H9 (cell line): ENCODE measurements around the gene IGF2. TPM values are rescaled to one million over a fixed set of nuclear protein-coding genes. Genes with fewer than 3 reads are reported as not detected.
A peak's percentile ranks its signal among the peaks of the same experiment; 100 is the strongest.

Source experiments
- DNase-seq: peaks from one replicate; pipeline ENCODE4 v3.0.0-alpha.2; 2017
- H2AFZ ChIP-seq: one replicate; pipeline ENCODE4 v1.6.1; 2013; ENCODE audit warnings: mild to moderate bottlenecking, low read length, control low read depth, moderate library complexity
- H2AK5ac ChIP-seq: 2 replicates; pipeline ENCODE4 v1.6.1; 2013; ENCODE audit warnings: low read length, control low read depth, mixed read lengths; ENCODE audit not compliant: insufficient read length
- H2BK120ac ChIP-seq: one replicate; pipeline ENCODE4 v1.6.1; 2013; ENCODE audit warnings: low read depth, mild to moderate bottlenecking, low read length, control low read depth, inconsistent platforms; ENCODE audit not compliant: poor library complexity, severe bottlenecking
- H2BK12ac ChIP-seq: 2 replicates; pipeline ENCODE4 v1.6.1; 2013; ENCODE audit warnings: low read length, control low read depth, mixed read lengths, low read depth; ENCODE audit not compliant: insufficient read length
- H2BK15ac ChIP-seq: 2 replicates; pipeline ENCODE4 v1.6.1; 2013; ENCODE audit warnings: low read depth, low read length, control low read depth
- H2BK20ac ChIP-seq: one replicate; pipeline ENCODE4 v1.6.1; 2013; ENCODE audit warnings: low read depth, mild to moderate bottlenecking, low read length, control low read depth, inconsistent platforms; ENCODE audit not compliant: poor library complexity, severe bottlenecking
- H2BK5ac ChIP-seq: 2 replicates; pipeline ENCODE4 v1.6.1; 2013; ENCODE audit warnings: low read length, control low read depth, mixed read lengths; ENCODE audit not compliant: insufficient read length
- H3K14ac ChIP-seq: 2 replicates; pipeline ENCODE4 v1.6.1; 2013; ENCODE audit warnings: low read length, control low read depth; ENCODE audit not compliant: insufficient read depth
- H3K18ac ChIP-seq: 2 replicates; pipeline ENCODE4 v1.6.1; 2013; ENCODE audit warnings: low read depth, mild to moderate bottlenecking, mixed read lengths, low read length, control low read depth; ENCODE audit not compliant: insufficient read length
- H3K23ac ChIP-seq: 2 replicates; pipeline ENCODE4 v1.6.1; 2013; ENCODE audit warnings: low read length, control low read depth, mixed read lengths, low read depth; ENCODE audit not compliant: insufficient read length
- H3K23me2 ChIP-seq: 2 replicates; pipeline ENCODE4 v1.6.1; 2013; ENCODE audit warnings: low read depth, mild to moderate bottlenecking, mixed read lengths, low read length, control low read depth; ENCODE audit not compliant: insufficient read length, poor library complexity, severe bottlenecking
- H3K27ac ChIP-seq: 2 replicates; pipeline ENCODE4 v1.5.1; 2013; ENCODE audit warnings: low read length, control low read depth, mixed read lengths, low read depth; ENCODE audit not compliant: insufficient read length
- H3K27me3 ChIP-seq: 2 replicates; pipeline ENCODE4 v1.6.1; 2013; ENCODE audit warnings: low read length, control low read depth, inconsistent platforms; ENCODE audit not compliant: insufficient read depth
- H3K4ac ChIP-seq: 2 replicates; pipeline ENCODE4 v1.6.1; 2013; ENCODE audit warnings: low read depth, mild to moderate bottlenecking, control low read depth, inconsistent platforms, low read length, moderate library complexity
- H3K4me1 ChIP-seq: 2 replicates; pipeline ENCODE4 v1.6.1; 2013; ENCODE audit warnings: low read length, control low read depth, inconsistent platforms; ENCODE audit not compliant: insufficient read depth
- H3K4me2 ChIP-seq: 2 replicates; pipeline ENCODE4 v1.6.1; 2013; ENCODE audit warnings: low read length, control low read depth, mixed read lengths; ENCODE audit not compliant: insufficient read length, insufficient read depth
- H3K56ac ChIP-seq: 2 replicates; pipeline ENCODE4 v1.6.1; 2013; ENCODE audit warnings: low read depth, mild to moderate bottlenecking, mixed read lengths, low read length, control low read depth; ENCODE audit not compliant: insufficient read length
- H3K79me1 ChIP-seq: 2 replicates; pipeline ENCODE4 v1.6.1; 2013; ENCODE audit warnings: low read depth, mild to moderate bottlenecking, moderate library complexity, low read length, control low read depth, inconsistent platforms; ENCODE audit not compliant: insufficient read depth, poor library complexity, severe bottlenecking
- H3K79me2 ChIP-seq: 2 replicates; pipeline ENCODE4 v1.6.1; 2013; ENCODE audit warnings: low read length, control low read depth, inconsistent platforms; ENCODE audit not compliant: insufficient read depth
- H3K9ac ChIP-seq: 2 replicates; pipeline ENCODE4 v1.6.1; 2013; ENCODE audit warnings: low read length, control low read depth, mixed read lengths; ENCODE audit not compliant: insufficient read length; ENCODE audit errors: extremely low read depth
- H3K9me3 ChIP-seq: one replicate; pipeline ENCODE4 v1.6.1; 2013; ENCODE audit warnings: low read depth, low read length, inconsistent platforms; ENCODE audit not compliant: control insufficient read depth
- H3T11ph ChIP-seq: one replicate; pipeline ENCODE4 v1.6.1; 2013; ENCODE audit warnings: mild to moderate bottlenecking, low read length, control low read depth, inconsistent platforms
- H4K20me1 ChIP-seq: one replicate; pipeline ENCODE4 v1.6.1; 2013; ENCODE audit not compliant: control insufficient read depth, insufficient read length, insufficient read depth
- H4K5ac ChIP-seq: 2 replicates; pipeline ENCODE4 v1.6.1; 2013; ENCODE audit warnings: low read depth, mild to moderate bottlenecking, mixed read lengths, low read length, control low read depth; ENCODE audit not compliant: insufficient read length
- H4K8ac ChIP-seq: replicated peaks from 2 replicates; pipeline ENCODE4 v1.6.1; 2013; ENCODE audit warnings: low read length, control low read depth, mixed read lengths, low read depth; ENCODE audit not compliant: insufficient read length
- H4K91ac ChIP-seq: 2 replicates; pipeline ENCODE4 v1.6.1; 2013; ENCODE audit warnings: low read depth, mild to moderate bottlenecking, moderate library complexity, mixed read lengths, low read length, control low read depth; ENCODE audit not compliant: insufficient read length
- H3K27ac Mint-ChIP-seq, 3 experiments: 2 replicates in 2 of 3; 3 replicates in 1 of 3; pipeline ENCODE4 v1.8.0; 2020 to 2021; ENCODE audit warnings: mixed read lengths in 3 of 3, mild to moderate bottlenecking in 1 of 3, moderate library complexity in 1 of 3
- H3K27me3 Mint-ChIP-seq: 2 replicates; pipeline ENCODE4 v1.8.0; 2021; ENCODE audit warnings: low read depth, mild to moderate bottlenecking, moderate library complexity, mixed read lengths
- H3K36me3 Mint-ChIP-seq, 3 experiments: 2 replicates in 2 of 3; 3 replicates in 1 of 3; pipeline ENCODE4 v1.8.0; 2020 to 2021; ENCODE audit warnings: low read depth in 3 of 3, mixed read lengths in 3 of 3; ENCODE audit not compliant: insufficient read depth in 1 of 3
- H3K4me1 Mint-ChIP-seq, 2 experiments: 2 replicates each; pipeline ENCODE4 v1.8.0; 2020; ENCODE audit warnings: mixed read lengths in 2 of 2
- H3K4me3 Mint-ChIP-seq, 2 experiments: 2 replicates in 1 of 2; 3 replicates in 1 of 2; pipeline ENCODE4 v1.8.0; 2020 to 2021; ENCODE audit warnings: mild to moderate bottlenecking in 2 of 2, mixed read lengths in 2 of 2, moderate library complexity in 1 of 2
- H3K9me3 Mint-ChIP-seq, 2 experiments: 2 replicates in 1 of 2; 3 replicates in 1 of 2; pipeline ENCODE4 v1.8.0; 2020; ENCODE audit warnings: mild to moderate bottlenecking in 2 of 2, mixed read lengths in 2 of 2, moderate library complexity in 1 of 2
- CTCF ChIP-seq: fragments of 200-600 bp; sonication (generic); conservative IDR thresholded peaks from 3 replicates; pipeline ENCODE4 v1.8.0; 2021; ENCODE audit warnings: antibody characterized with exemption, mild to moderate bottlenecking
- whole genome bisulfite sequencing: extraction: QIAGEN DNeasy Blood & Tissue Kit; methylation state at CpG from one replicate; pipeline ENCODE4 v1.1.7; 2013; ENCODE audit warnings: missing lambda C conversion rate, low lambda C conversion rate, mixed read lengths; ENCODE audit not compliant: insufficient read length; ENCODE audit errors: extremely low coverage; 5-methylcytosine and 5-hydroxymethylcytosine counted together
- total RNA-seq: library from RNA; stranded (reverse); gene quantifications from 2 replicates; pipeline ENCODE4 v1.2.1, GENCODE V29; 2021

Gene IGF2
- total RNA-seq, 1 experiment from 2014 or later = 2.8 TPM

- no peak overlapping the region for H3K4ac ChIP-seq
- H4K8ac ChIP-seq = no peak overlapping the region
- DNase-seq = no peak
- no peaks in the 10 kb centered on the region for H3K79me2 ChIP-seq
- no peak overlapping the region for H3K4me2 ChIP-seq
- no peak overlapping the region for H3K56ac ChIP-seq
- whole genome bisulfite sequencing = no CpG with 5 or more reads among the region's 18 CpGs
- H4K20me1 ChIP-seq = no peaks in the 10 kb centered on the region
- no peak overlapping the region for H4K91ac ChIP-seq
- no peak overlapping the region for H2BK12ac ChIP-seq
- H2BK15ac ChIP-seq = no peak overlapping the region; the same call in 1 of the 2 replicates
- no peak for TF ChIP-seq CTCF
- H3K4me1 Mint-ChIP-seq = peaks cover 13 to 25% of the 10 kb centered on the region in 2 experiments
- no peak overlapping the region for H2BK5ac ChIP-seq
- no peak overlapping the region for H3K4me3 Mint-ChIP-seq
- H3K27me3 Mint-ChIP-seq = peaks cover 35% of the 10 kb centered on the region
- no peak overlapping the region for H3T11ph ChIP-seq
- no peak overlapping the region for H2AK5ac ChIP-seq
- H3K27ac ChIP-seq = no peak overlapping the region
- H2AFZ ChIP-seq = no peak overlapping the region
- H3K9ac ChIP-seq = no peak overlapping the region
- H3K27me3 ChIP-seq = no peaks in the 10 kb centered on the region
- H4K5ac ChIP-seq = no peak overlapping the region
- H3K23ac ChIP-seq = no peak overlapping the region
- H3K18ac ChIP-seq = no peak overlapping the region
- H3K14ac ChIP-seq = no peak overlapping the region; the same call in 1 of the 2 replicates
- H3K79me1 ChIP-seq = no peaks in the 10 kb centered on the region
- H3K9me3 ChIP-seq = no peaks in the 10 kb centered on the region
- no peak overlapping the region for H2BK120ac ChIP-seq
- peaks cover 0 to 4% (median 0%) of the 10 kb centered on the region in 3 experiments; a peak in 3 of 7 replicates for H3K36me3 Mint-ChIP-seq
- no peaks in the 10 kb centered on the region for H3K4me1 ChIP-seq
- H3K27ac Mint-ChIP-seq = peak overlapping the region in 1 of 3 experiments; percentile 55; a peak in 1 of 7 replicates
- H2BK20ac ChIP-seq = no peak overlapping the region
- no peaks in the 10 kb centered on the region; a peak in 1 of 5 replicates for H3K9me3 Mint-ChIP-seq
- H3K23me2 ChIP-seq = no peaks in the 10 kb centered on the region
Observed at GRCh38 chr11:2093575-2094353, 45.4 kb downstream of the IGF2 start.
